NCI-H146 treated with DMSO at 0.1 percent for 48 hours (cell line): ENCODE data around the gene ABHD13.
"Not testable (repeated sequence)": the region's sequence is repeated elsewhere in the genome, so short reads cannot be mapped to it uniquely, and the experiment has no call there.

Experiments used
- DNase-seq: peaks from one replicate; lab custom pipeline; 2025; ENCODE audit not compliant: unreplicated experiment; lab: John Stamatoyannopoulos, UW

Gene ABHD13

DNA sequence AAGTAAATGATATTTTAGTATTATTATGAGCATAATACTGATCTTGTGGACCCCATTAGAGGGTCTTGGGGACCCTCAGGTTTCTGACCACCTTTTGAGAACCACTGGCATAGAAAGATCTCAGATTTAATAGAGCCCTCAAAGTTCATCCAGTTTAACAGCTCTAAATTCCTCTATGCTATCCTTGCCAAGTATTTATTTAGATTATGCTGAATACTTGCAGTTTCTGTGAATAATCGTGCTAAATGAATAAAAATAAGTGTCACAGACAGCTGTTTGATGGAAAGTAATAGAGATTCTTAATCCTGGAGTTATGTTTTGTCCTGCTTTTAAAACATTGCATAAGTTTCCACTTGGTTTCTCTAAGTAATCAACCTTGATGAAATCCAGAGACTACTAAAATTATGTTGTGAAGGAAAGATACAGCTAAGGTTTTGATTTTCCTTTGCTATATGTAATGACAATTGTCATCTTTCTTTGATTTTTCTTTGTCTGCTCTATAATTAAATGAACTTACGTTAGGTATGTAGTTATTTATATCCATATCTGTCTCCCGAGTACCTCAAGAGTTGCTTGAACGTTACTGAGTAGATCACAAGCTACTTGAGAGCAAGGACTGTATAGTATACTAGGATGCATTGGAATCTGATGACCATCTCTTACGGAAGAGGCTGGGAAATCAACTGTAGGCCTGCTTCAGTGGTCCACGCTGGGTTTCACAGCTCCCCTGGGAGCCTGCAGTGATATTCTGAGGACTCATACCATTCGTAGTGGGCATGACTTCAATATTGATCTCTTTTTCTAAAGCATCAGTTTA is 5.7 kb downstream of the ABHD13 start:
- no peak for DNase-seq

DNA sequence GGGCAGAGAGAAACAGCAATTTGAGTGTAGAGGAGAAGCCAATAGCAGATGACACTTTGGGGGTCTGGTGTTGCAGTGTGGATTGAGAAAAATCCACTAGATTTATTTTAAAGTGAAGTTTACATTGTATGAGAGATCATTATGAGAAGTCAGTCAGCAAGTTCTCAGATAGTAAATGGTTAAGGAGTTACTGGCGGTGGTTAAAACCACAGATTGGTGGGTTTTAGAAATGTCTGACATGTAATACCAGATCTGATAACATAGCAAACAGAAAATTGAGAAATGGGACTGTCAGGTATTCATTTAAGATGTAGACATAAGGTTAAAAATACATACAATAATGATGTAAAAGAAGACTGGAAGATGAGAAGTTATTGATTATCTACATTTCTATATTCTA is 7.2 kb downstream of the ABHD13 start:
- peak; percentile 35 for DNase-seq

DNA sequence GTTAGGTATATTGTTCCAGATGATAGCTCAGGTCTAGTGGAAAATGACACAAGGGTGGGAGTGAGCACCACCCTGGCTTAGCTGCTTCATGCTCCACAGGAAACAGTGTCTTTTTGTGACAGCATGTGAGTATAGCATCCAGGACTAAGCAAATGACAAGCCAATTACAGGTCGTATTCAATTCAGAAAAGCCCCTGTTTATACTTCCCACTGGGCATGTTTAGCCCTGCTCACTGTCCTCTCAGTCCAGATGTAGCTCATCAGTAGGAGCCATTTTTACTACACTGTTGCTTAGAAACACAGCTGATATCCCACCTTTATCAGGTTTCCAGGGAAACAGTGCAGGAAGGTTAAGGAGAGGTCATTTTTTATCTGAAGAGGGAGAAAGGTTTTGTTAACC is 8.0 kb downstream of the ABHD13 start:
- DNase-seq = peak; percentile 99

DNA sequence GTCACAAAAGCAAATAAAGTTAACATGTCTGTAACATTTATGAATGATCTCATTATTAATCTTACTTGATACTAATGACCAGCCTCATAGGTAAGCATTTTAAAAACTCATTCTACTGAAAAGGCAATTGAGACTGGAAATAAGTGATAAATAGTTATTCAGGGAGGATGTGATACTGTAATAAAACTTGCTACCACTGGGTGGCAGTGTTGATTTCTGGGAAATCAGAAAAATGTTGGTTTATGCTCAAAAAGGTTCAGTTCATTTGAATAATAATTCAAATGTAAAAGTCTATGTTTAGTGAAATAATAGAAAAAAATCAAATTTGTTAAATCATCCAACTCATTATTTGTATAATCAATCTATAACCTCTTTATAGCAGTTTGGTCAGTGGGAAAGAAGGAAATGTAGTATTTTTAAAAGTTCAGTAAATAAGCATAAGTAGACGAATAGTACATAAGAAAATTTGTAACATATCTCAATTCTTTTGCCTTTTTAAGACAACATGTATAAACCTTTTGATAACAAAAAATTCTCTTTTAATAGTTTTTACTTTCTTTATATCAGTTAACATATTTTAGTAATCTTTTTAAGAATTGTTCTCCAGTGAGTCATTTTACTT is 9.6 kb downstream of the ABHD13 start:
- DNase-seq = peak; percentile 62

GRCh38 chr13:108230377-108230776 is 12.2 kb downstream of the ABHD13 start:
- DNase-seq = no peak

DNA sequence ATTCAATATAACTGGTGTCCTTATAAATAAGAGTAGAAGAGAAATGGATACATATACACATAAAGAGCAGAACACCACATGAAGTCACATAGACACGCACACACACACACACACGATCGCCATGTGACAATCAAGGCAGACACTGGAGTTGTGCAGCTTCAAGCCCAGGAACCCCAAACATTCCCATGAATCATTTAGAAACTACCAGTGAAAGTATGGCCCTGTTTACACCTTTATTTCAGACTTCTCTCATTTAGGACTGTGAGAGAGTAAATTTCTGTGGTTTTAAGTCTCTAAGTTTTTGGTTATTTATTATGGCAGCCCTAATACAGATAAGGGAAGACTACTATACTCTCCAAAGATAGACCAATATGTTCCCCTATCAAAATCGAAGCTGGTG is 31.0 kb downstream of the ABHD13 start:
- DNase-seq = no peak

- peak; percentile 22 for DNase-seq
Observed at GRCh38 chr13:108257248-108257647, 39.1 kb downstream of the ABHD13 start.

DNA sequence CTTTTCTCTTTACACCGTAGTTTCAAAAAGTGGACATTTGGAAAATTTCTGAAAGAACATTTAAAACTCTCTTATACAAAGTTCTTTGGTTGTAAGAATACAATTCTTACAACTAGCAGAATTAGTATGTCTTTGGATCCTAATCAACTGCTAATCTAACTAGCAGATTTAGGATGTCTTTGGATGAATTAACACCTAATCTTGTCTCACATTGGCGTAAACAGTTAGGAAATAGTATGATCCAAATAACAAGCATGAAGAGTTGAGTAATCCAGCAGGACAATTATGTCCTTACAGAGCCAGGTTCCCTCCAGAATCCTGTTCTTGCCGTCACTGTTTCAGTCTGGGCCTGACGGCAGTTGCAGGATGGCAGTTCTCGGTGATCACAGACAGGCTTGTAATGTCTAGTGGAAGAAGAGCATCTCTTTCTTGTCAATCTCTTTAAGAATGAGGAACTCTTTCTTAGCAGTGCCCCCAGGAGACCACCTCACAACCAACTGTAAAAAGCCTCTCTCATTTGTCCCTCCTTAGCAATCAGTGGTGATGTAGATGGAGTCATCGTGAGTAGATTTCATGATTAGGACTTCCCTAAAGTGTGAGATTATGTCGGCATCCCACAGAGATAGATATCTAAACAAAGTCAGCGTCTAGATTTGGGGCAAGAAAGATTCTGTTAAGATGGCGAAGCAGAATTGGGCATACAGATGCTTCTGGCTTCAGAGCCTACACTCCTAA is 45.6 kb downstream of the ABHD13 start:
- DNase-seq = no peak

GRCh38 chr13:108266321-108266990 is 48.3 kb downstream of the ABHD13 start:
- peak; percentile 22 for DNase-seq

DNA sequence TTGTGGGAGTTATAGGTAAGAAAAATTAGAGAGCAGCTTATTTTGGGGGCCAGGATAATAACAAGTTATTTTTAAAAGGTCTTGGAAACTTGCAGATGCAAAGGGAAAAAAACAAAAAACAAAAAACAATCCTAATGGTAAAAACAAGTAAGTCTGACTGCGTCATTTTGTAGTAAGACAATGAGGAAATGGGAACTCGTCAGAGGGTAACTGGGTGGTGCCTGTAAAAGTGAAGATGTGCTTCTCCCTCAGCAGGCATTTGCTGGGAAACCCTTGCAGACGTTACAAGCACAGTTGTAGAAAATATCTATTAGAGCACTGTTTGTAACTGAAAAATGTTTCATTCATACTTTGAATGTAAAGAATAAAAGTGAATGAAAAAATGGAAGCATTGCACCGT is 49.2 kb downstream of the ABHD13 start:
- no peak for DNase-seq

GRCh38 chr13:108267855-108268254 is 49.7 kb downstream of the ABHD13 start:
- DNase-seq = not testable (repeated sequence)

GRCh38 chr13:108268466-108269112 is 50.4 kb downstream of the ABHD13 start:
- DNase-seq = no peak

- DNase-seq = peak; percentile 66
Observed at GRCh38 chr13:108269601-108270328, 51.6 kb downstream of the ABHD13 start, which contains the start of gene TNFSF13B. TSS of gene TNFSF13B (plus strand) at chr13:108269718. CDS start at chr13:108269896, 178 bp downstream.

DNA sequence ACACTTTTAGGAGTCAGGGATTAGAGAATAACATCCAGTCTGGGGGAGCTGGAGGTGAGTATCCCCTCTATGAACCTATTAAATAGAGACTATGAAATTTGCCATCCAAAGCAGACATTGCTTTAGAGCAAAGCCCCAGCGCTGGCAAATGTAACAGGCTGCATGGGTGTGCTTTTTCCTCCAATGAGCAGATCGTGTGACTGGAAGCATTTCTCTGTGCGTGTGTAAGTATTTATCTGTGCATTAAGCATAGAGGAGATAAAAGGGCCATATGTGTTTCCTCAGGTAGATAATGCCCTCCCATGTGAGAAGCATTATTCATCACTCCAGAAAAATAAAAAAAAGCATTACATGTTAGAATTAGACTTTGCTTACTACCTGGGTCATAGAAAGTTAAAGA is 52.2 kb downstream of the ABHD13 start:
- no peak for DNase-seq

DNA sequence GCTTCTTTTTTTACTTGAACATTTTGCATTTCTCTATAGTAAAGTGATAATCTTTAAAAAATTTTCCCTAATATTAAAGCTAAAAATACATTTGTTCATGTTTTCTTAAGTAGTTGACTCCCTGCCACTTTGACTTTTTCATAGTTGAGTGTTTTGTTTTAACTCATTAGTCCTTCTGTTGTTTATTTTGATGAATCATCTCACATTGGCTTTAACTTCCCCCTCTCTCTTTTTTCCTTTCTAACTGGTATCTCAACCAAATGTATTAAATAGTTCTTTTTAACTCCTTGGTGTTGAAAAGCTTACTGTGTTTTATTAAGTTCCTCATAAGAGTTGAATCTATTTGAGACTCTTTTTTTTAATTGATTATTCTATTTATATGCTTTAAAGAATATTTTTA is 54.1 kb downstream of the ABHD13 start:
- DNase-seq = no peak

DNA sequence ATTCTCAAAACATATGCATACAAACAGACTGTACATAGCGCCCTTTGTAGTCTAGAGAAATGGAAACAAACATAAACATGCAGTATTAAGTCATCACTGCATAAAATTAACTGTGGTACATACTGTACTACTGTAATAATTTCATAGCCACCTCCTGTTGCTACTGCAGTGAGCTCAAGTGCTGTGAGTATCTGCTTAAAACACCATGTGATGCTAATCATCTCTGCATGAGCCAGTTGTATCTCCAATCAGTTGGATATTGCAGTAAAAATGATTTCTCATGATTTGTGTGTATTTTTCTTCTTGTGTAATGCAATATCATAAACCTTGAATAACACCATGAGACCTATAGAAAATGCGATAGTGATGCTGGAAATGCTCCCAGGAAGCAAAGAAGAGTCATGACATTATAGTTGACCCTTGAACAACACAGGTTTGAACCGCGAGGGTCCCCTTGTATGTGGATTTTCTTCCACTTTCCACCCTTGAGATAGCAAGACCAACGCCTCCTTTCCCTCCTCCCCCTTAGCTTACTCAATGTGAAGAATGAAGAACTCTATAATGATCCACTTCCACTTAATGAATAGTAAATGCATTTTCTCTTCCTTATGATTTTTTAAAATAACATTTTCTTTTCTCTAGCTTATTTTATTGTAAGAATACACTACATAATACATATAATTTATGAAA is 55.4 kb downstream of the ABHD13 start:
- DNase-seq = no peak

DNA sequence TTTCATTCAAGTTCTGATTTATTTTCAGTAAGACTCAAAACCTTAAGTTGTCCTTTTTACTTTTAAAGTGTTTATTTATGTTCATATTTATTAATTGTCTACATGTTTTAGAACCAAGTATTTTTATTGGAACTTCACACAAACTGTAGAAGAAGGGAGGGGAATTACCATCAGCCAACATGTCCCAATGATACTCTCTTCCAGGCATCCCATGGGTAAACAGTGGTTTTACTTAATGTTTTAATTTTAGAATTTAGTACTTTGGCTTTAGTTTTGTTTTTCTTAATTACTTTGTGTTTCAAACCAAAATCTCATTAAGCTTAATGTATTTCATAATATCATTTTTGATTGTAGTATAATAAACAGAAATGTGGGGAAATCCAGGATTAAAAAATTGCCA is 56.5 kb downstream of the ABHD13 start:
- no peak for DNase-seq

- DNase-seq = no peak
Observed at GRCh38 chr13:108276060-108276459, 57.9 kb downstream of the ABHD13 start.

- DNase-seq = no peak
Observed at GRCh38 chr13:108278466-108278865, 60.3 kb downstream of the ABHD13 start.

GRCh38 chr13:108281901-108282300 is 63.7 kb downstream of the ABHD13 start:
- DNase-seq = no peak
